Mucosa of descending colon (tissue), 3 donors: Measurements from ENCODE around the gene VARS1. TPM values are rescaled to one million over a fixed set of nuclear protein-coding genes. Genes with fewer than 3 reads are reported as not detected.

Experiments
- ATAC-seq: fragments of 200-7000 bp; cut with Tn5 transposase; one replicate; pipeline ENCODE4 v1.9.1; 2020; ENCODE audit warnings: mild to moderate bottlenecking, moderate library complexity
- DNase-seq, 3 donors: peaks; one replicate each; pipeline ENCODE4 v3.0.0-alpha.2; 2020
- H3K36me3 ChIP-seq: fragments of 200-600 bp; one replicate; pipeline ENCODE4 v1.8.0; 2021; ENCODE audit warnings: low read depth, mild to moderate bottlenecking
- H3K4me1 ChIP-seq: fragments of 200-600 bp; one replicate; pipeline ENCODE4 v1.8.0; 2021; ENCODE audit warnings: low read depth, mild to moderate bottlenecking
- H3K4me3 ChIP-seq: fragments of 200-600 bp; one replicate; pipeline ENCODE4 v1.8.0; 2021; ENCODE audit warnings: mild to moderate bottlenecking
- H3K9me3 ChIP-seq: fragments of 200-600 bp; one replicate; pipeline ENCODE4 v1.8.0; 2021; ENCODE audit warnings: mild to moderate bottlenecking
- intact Hi-C, 2 donors: fragments of 100-400 bp; cut with DNase I in 1 of 2; cut with micrococcal nuclease in 1 of 2; formaldehyde crosslinking; loops; one replicate each; pipeline versions ENCODE4 v1.11.0 to v1.11.1; 2022; cut with DNase I, micrococcal nuclease
- total RNA-seq, 3 donors: library from RNA; stranded (reverse); fragmentation: NEBNext Ultra II Directional in 2 of 3; extraction: Animal tissue kit (Norgen Biotek cat#: 25700) in 2 of 3; gene quantifications; one replicate each; pipeline versions ENCODE4 v1.2.1 to v1.2.4, GENCODE V29; 2021 to 2023
- TF ChIP-seq, protein P1 (sequence below): fragments of 200-600 bp; IDR thresholded peaks from one replicate; pipeline ENCODE4 v1.8.0; 2022; ENCODE audit warnings: antibody characterized with exemption, mild to moderate bottlenecking
- donor health status: DM: no; HTN: no; CAD: no; lungs with moderate emphysema.
- donor health status: DM: no; HTN: no; CAD: no.
- donor health status: DM: no; HTN: yes; CAD: no.

VARS1 gene
- total RNA-seq, 3 donors from 2014 or later = 41.7 to 65.8 (median 45.0) TPM

DNA sequence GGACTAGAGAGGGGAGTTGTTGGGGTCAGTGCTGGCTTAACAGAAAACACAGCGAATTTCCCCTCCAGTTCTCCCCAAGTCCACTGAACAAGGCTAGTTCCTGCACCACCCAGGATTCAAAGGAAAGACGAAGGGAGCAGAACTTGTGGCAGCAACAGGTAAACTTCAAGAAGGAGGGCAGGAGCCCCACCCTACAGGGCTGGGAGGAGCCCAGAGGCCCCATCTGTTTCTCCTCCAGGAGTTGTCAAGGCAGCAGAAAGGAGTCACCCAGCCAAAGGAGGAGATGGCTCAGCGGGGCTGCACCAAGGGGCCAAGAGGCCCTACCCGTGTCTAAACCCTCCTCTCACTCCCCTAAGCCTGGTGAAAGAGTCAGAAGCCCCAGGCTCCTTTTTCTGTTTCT lies 31.4 kb downstream of the VARS1 start:
- no peaks in the 10 kb centered on the region for H3K9me3 ChIP-seq
- no peak overlapping the region for H3K4me3 ChIP-seq
- ATAC-seq (no peak), DNase-seq (no peak)
- no peaks in the 10 kb centered on the region for H3K36me3 ChIP-seq
- no peaks in the 10 kb centered on the region for H3K4me1 ChIP-seq
- TF ChIP-seq, protein P1, sequence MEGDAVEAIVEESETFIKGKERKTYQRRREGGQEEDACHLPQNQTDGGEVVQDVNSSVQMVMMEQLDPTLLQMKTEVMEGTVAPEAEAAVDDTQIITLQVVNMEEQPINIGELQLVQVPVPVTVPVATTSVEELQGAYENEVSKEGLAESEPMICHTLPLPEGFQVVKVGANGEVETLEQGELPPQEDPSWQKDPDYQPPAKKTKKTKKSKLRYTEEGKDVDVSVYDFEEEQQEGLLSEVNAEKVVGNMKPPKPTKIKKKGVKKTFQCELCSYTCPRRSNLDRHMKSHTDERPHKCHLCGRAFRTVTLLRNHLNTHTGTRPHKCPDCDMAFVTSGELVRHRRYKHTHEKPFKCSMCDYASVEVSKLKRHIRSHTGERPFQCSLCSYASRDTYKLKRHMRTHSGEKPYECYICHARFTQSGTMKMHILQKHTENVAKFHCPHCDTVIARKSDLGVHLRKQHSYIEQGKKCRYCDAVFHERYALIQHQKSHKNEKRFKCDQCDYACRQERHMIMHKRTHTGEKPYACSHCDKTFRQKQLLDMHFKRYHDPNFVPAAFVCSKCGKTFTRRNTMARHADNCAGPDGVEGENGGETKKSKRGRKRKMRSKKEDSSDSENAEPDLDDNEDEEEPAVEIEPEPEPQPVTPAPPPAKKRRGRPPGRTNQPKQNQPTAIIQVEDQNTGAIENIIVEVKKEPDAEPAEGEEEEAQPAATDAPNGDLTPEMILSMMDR = no peak
- intact Hi-C loops = no loop called here

DNA sequence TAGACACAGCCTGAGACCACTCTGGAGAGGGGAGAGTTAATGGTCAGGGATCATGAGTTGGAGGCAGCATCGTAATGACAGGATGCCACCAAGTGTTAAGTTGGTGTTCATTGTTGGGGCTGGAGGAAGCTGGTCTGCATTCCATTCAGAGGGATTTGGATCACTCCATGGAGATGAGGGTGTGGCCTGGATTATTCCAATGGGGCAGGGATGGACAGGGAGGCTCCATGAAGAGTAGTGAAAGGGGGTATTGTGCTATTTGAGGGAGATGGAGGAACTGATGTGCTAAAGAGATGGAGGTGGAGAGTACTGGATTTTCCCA lies 32.0 kb downstream of the VARS1 start:
- DNase-seq (no peak), ATAC-seq (peak; percentile 40)
- TF ChIP-seq, protein P1 = no peak
- no peaks in the 10 kb centered on the region for H3K36me3 ChIP-seq
- H3K4me3 ChIP-seq = no peak overlapping the region
- no peaks in the 10 kb centered on the region for H3K4me1 ChIP-seq
- no peaks in the 10 kb centered on the region for H3K9me3 ChIP-seq
- intact Hi-C loops = no loop called here

DNA sequence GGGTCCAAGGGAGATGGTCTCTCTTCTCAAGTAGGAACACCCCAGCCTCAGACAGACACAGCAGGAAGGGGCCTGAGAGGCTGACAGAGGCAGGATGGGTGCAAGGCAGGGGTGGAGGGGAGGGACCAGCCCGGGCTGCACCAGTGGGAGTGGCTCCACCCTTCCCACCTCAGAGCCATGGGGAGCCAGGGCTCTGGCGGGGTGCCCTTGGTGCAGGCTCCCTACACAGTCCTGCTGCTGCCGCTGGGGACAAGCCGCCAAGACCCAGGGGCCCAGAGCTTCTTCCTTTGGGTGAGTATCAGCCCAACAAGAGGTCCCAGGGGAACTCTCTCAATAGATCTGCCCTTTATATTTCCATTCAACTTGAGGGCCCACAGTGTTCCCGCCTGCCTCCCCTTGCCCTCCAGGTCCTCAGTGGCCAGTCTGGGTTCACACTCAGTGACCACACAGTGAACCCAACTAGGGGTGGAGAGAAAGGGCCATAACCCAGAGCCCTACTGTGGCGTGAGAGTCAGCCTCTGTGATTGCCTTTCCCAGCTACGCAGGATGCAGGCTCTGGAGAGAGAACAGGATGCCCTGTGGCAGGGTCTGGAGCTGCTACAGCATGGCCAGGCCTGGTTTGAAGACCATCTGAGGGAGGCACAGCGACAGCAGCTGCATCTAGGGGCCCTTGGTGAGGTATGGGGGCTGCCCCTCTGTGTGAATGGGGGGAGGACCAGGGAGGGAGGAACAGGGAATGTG lies 32.5 kb downstream of the VARS1 start:
- Histone ChIP-seq H3K36me3 (no peaks in the 10 kb centered on the region), H3K4me3 (no peak overlapping the region), H3K4me1 (no peaks in the 10 kb centered on the region), H3K9me3 (no peaks in the 10 kb centered on the region)
- TF ChIP-seq, protein P1 = no peak
- intact Hi-C loops = no loop called here
- ATAC-seq (no peak), DNase-seq (no peak)

DNA sequence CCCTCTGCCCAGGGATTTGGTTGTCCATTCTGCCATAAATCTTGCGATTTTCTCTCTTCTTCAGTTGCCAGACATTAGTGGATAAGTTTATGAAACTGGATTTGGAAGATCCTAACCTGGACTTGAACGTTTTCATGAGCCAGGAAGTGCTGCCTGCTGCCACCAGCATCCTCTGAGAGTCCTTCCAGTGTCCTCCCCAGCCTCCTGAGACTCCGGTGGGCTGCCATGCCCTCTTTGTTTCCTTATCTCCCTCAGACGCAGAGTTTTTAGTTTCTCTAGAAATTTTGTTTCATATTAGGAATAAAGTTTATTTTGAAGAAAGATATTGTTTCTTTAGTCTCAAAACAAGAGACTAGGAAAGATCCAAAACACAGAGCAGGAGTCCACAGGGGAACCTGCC lies 33.2 kb downstream of the VARS1 start, which contains the start of gene SAPCD1:
TSS of gene SAPCD1 (plus strand) at position 301 of the 400 bp plus-strand sequence. CDS start 399 bp downstream, outside the sequence.
- H3K9me3 ChIP-seq = no peaks in the 10 kb centered on the region
- no peak within 1 kb of the TSS for H3K4me3 ChIP-seq
- TF ChIP-seq, protein P1 = no peak
- DNase-seq (no peak), ATAC-seq (no peak)
- no peaks in the 10 kb centered on the region for H3K4me1 ChIP-seq
- intact Hi-C loops = no loop called here
- H3K36me3 ChIP-seq = no peaks in the 10 kb centered on the region

DNA sequence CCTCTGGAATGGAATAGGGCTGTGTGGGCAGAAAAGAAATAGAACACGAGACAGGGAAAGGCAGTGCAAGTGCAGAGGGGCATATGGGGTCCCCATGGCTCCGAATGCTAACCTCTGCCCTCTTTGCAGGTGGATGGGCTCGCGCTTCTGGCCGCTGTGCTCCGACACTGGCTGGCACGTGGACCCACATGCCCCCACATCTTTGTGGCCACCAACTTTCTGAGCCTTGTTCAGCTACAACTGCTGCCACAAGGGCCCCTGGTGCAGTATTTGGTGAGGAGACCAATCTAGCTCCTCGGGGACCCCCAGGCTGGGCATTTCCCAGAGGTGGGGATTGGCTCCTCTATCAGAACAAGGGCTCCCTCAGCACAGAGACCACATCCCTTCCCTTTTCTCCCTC lies 34.2 kb downstream of the VARS1 start:
- intact Hi-C loops = no loop called here
- ATAC-seq (no peak), DNase-seq (no peak)
- Histone ChIP-seq H3K36me3 (no peaks in the 10 kb centered on the region), H3K9me3 (no peaks in the 10 kb centered on the region), H3K4me1 (no peaks in the 10 kb centered on the region), H3K4me3 (no peak overlapping the region)
- TF ChIP-seq, protein P1 = no peak
